HEK293 (cell line): Measurements from ENCODE around the gene COQ10B.

Source experiments
- CTCF ChIA-PET: fragments of 350-600 bp; formaldehyde crosslinking; extraction: SDS; loops from one replicate; lab custom pipeline; 2021; ENCODE audit warnings: antibody characterized with exemption; lab: Yijun Ruan, JAX
- POLR2A ChIA-PET: fragments of 300-600 bp; formaldehyde crosslinking; extraction: SDS; loops from one replicate; lab custom pipeline; 2020; ENCODE audit warnings: antibody characterized with exemption, inconsistent platforms; lab: Yijun Ruan, JAX
- H3K27ac ChIP-seq: fragments of 200-500 bp; sonication (Bioruptor generic); 2 replicates; pipeline ENCODE4 v1.5.1; 2014; ENCODE audit warnings: low read depth, low read length, control low read depth, inconsistent platforms; ENCODE audit errors: extremely low read depth
- H3K36me3 ChIP-seq, 2 experiments: fragments of 200-500 bp in 1 of 2; sonication (Bioruptor generic) in 1 of 2; 1 replicate in 1 of 2; 2 replicates in 1 of 2; pipeline ENCODE4 v1.5.1; 2014 to 2017; ENCODE audit warnings: inconsistent platforms in 2 of 2, low read length in 2 of 2; ENCODE audit not compliant: control insufficient read depth in 2 of 2, insufficient read depth in 1 of 2
- H3K4me1 ChIP-seq: fragments of 200-500 bp; sonication (Bioruptor generic); 2 replicates; pipeline ENCODE4 v1.5.1; 2014; ENCODE audit warnings: mild to moderate bottlenecking, low read length, inconsistent platforms; ENCODE audit not compliant: control insufficient read depth, insufficient read depth
- H3K4me3 ChIP-seq: 2 replicates; pipeline ENCODE4 v1.5.1; 2011; ENCODE audit warnings: low read depth, mild to moderate bottlenecking, control low read depth, low read length, moderate library complexity
- H3K9me3 ChIP-seq: fragments of 200-500 bp; sonication (Bioruptor generic); 2 replicates; pipeline ENCODE4 v1.5.1; 2014; ENCODE audit warnings: low read depth, low read length, inconsistent platforms; ENCODE audit not compliant: control insufficient read depth, insufficient read depth
- ATF2 ChIP-seq: fragments of 450-650 bp; formaldehyde crosslinking; IDR thresholded peaks from 2 replicates; pipeline ENCODE4 v1.5.1; 2016; ENCODE audit warnings: missing biosample characterization, missing genetic modification characterization, low read depth
- EGR2 ChIP-seq: fragments of 450-650 bp; formaldehyde crosslinking; IDR thresholded peaks from 2 replicates; pipeline ENCODE4 v1.5.1; 2016; ENCODE audit warnings: low read depth, missing biosample characterization, missing genetic modification characterization
- ELK4 ChIP-seq: IDR thresholded peaks from 2 replicates; pipeline ENCODE4 v1.6.1; 2011; ENCODE audit warnings: mild to moderate bottlenecking, low read depth, low read length, borderline replicate concordance
- GLIS2 ChIP-seq: fragments of 450-650 bp; formaldehyde crosslinking; IDR thresholded peaks from 2 replicates; pipeline ENCODE4 v1.5.1; 2016; ENCODE audit warnings: missing biosample characterization, missing genetic modification characterization
- KLF1 ChIP-seq: fragments of 450-650 bp; formaldehyde crosslinking; IDR thresholded peaks from 2 replicates; pipeline ENCODE4 v1.5.1; 2016; ENCODE audit warnings: missing biosample characterization, missing genetic modification characterization
- SP3 ChIP-seq: fragments of 450-650 bp; formaldehyde crosslinking; IDR thresholded peaks from 2 replicates; pipeline ENCODE4 v1.5.1; 2016; ENCODE audit warnings: missing biosample characterization, missing genetic modification characterization
- TRIM28 ChIP-seq: IDR thresholded peaks from 2 replicates; pipeline ENCODE4 v1.6.1; 2011; ENCODE audit warnings: low read length, control low read depth, borderline replicate concordance
- ZBTB10 ChIP-seq: fragments of 450-650 bp; formaldehyde crosslinking; IDR thresholded peaks from 2 replicates; pipeline ENCODE4 v1.5.1; 2016; ENCODE audit warnings: missing biosample characterization, missing genetic modification characterization
- ZNF174 ChIP-seq: fragments of 450-650 bp; formaldehyde crosslinking; IDR thresholded peaks from 2 replicates; pipeline ENCODE4 v1.5.0; 2017; ENCODE audit warnings: missing biosample characterization, mild to moderate bottlenecking, missing genetic modification characterization
- ZNF23 ChIP-seq: fragments of 450-650 bp; formaldehyde crosslinking; IDR thresholded peaks from 2 replicates; pipeline ENCODE4 v1.5.1; 2016; ENCODE audit warnings: missing biosample characterization, missing genetic modification characterization, borderline replicate concordance
- ZNF280C ChIP-seq: fragments of 450-650 bp; formaldehyde crosslinking; IDR thresholded peaks from 2 replicates; pipeline ENCODE4 v1.5.1; 2016; ENCODE audit warnings: missing biosample characterization, missing genetic modification characterization
- ZNF341 ChIP-seq: fragments of 450-650 bp; formaldehyde crosslinking; IDR thresholded peaks from 2 replicates; pipeline ENCODE4; 2016; ENCODE audit warnings: low read depth, missing biosample characterization, missing genetic modification characterization
- ZNF48 ChIP-seq: fragments of 450-650 bp; formaldehyde crosslinking; IDR thresholded peaks from 2 replicates; pipeline ENCODE4 v1.5.1; 2016; ENCODE audit warnings: missing biosample characterization, missing genetic modification characterization
- ZNF692 ChIP-seq: fragments of 450-650 bp; formaldehyde crosslinking; IDR thresholded peaks from 2 replicates; pipeline ENCODE4 v1.5.1; 2016; ENCODE audit warnings: missing biosample characterization, missing genetic modification characterization
- ZNF776 ChIP-seq: fragments of 450-650 bp; formaldehyde crosslinking; IDR thresholded peaks from 2 replicates; pipeline ENCODE4 v1.5.0; 2017; ENCODE audit warnings: missing biosample characterization, missing genetic modification characterization, borderline replicate concordance
- ZSCAN18 ChIP-seq: fragments of 450-650 bp; formaldehyde crosslinking; IDR thresholded peaks from 2 replicates; pipeline ENCODE4 v1.5.1; 2016; ENCODE audit warnings: missing biosample characterization, missing genetic modification characterization
- ZSCAN23 ChIP-seq: fragments of 450-650 bp; formaldehyde crosslinking; IDR thresholded peaks from 2 replicates; pipeline ENCODE4 v1.5.1; 2016; ENCODE audit warnings: missing biosample characterization, missing genetic modification characterization
- ZSCAN4 ChIP-seq: fragments of 450-650 bp; formaldehyde crosslinking; IDR thresholded peaks from 2 replicates; pipeline ENCODE4 v1.5.1; 2017; ENCODE audit warnings: missing biosample characterization, missing genetic modification characterization
- ZSCAN5A ChIP-seq: fragments of 450-650 bp; formaldehyde crosslinking; IDR thresholded peaks from 2 replicates; pipeline ENCODE4 v1.5.1; 2016; ENCODE audit warnings: missing biosample characterization, missing genetic modification characterization

COQ10B gene

GRCh38 chr2:197502685-197503084 lies 49.3 kb downstream of the COQ10B start (continued):
- TF ChIP-seq ZNF692 (tag by site-specific recombination) = no peak
- no peak for TF ChIP-seq ZNF174
- TF ChIP-seq ZNF48 (tag by site-specific recombination) = no peak

GRCh38 chr2:197504000-197504399 lies 50.6 kb downstream of the COQ10B start:
- ChIA-PET POLR2A (no interaction called here), CTCF (interaction anchor here (0.7 kb wide), 1 partner anchor 60 kb away, joined by 3 read pairs; no protein-coding TSS in a partner anchor)
- peaks cover 18 to 41% of the 10 kb centered on the region in 2 experiments; a peak in 2 of 3 replicates for H3K36me3 ChIP-seq
- H3K4me1 ChIP-seq = 0 out of 2 replicates have a peak, but pooled peaks cover 4% of the 10 kb centered on the region
- no peak overlapping the region for H3K27ac ChIP-seq
- H3K4me3 ChIP-seq = no peak overlapping the region
- H3K9me3 ChIP-seq = no peaks in the 10 kb centered on the region
- TF ChIP-seq TRIM28 = no peak
- TF ChIP-seq ZNF776 (tag by site-specific recombination) = no peak
- TF ChIP-seq ZSCAN18 (tag by site-specific recombination) = no peak
- no peak for TF ChIP-seq ZSCAN23
- no peak for TF ChIP-seq ZNF341 (tag by site-specific recombination)
- TF ChIP-seq EGR2 = no peak
- no peak for TF ChIP-seq ZBTB10 (tag by site-specific recombination)
- TF ChIP-seq GLIS2 = no peak
- TF ChIP-seq SP3 = no peak
- TF ChIP-seq ZSCAN4 (tag by site-specific recombination) = no peak
- no peak for TF ChIP-seq ELK4
- no peak for TF ChIP-seq KLF1 (tag by site-specific recombination)
- TF ChIP-seq ZNF280C = no peak
- no peak for TF ChIP-seq ATF2 (tag by site-specific recombination)
- no peak for TF ChIP-seq ZNF23 (tag by site-specific recombination)
- no peak for TF ChIP-seq ZSCAN5A
